Measurements from ENCODE around the gene AP4S1.

DNA sequence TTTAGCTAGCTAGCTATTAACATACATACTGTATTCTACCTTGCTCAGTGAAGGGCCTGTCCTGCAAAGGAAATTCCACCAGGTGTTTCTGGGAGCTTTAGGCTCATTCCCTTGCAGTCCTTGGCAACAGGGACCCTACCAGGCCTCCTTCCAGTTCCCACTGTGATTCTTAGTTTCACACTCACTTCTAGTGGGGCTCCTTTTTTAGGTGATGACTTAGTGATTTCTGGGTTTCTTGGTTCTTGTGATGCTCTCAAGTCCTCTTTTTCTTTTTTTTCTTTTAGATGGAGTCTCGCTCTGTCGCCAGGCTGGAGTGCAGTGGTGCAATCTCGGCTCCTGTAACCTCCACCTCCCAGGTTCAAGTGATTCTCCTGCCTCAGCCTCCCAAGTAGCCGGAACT is 11.1 kb downstream of the AP4S1 start:
- TF ChIP-seq, protein P1, sequence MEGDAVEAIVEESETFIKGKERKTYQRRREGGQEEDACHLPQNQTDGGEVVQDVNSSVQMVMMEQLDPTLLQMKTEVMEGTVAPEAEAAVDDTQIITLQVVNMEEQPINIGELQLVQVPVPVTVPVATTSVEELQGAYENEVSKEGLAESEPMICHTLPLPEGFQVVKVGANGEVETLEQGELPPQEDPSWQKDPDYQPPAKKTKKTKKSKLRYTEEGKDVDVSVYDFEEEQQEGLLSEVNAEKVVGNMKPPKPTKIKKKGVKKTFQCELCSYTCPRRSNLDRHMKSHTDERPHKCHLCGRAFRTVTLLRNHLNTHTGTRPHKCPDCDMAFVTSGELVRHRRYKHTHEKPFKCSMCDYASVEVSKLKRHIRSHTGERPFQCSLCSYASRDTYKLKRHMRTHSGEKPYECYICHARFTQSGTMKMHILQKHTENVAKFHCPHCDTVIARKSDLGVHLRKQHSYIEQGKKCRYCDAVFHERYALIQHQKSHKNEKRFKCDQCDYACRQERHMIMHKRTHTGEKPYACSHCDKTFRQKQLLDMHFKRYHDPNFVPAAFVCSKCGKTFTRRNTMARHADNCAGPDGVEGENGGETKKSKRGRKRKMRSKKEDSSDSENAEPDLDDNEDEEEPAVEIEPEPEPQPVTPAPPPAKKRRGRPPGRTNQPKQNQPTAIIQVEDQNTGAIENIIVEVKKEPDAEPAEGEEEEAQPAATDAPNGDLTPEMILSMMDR (IDR thresholded peaks at IDR 0.05): no peak
- TF ChIP-seq ZFX (IDR thresholded peaks at IDR 0.05; ENCODE audit: borderline replicate concordance): no peak

Data from 22Rv1 (cell line).